Measurements from ENCODE around the gene ABLIM1. TPM values are rescaled to one million over a fixed set of nuclear protein-coding genes. Genes with fewer than 3 reads are reported as not detected.

ABLIM1 gene
- total and polyA plus RNA-seq, 2 of the 4 experiments (the other 2 are of a cell fraction) = 7.7 to 9.9 TPM

DNA sequence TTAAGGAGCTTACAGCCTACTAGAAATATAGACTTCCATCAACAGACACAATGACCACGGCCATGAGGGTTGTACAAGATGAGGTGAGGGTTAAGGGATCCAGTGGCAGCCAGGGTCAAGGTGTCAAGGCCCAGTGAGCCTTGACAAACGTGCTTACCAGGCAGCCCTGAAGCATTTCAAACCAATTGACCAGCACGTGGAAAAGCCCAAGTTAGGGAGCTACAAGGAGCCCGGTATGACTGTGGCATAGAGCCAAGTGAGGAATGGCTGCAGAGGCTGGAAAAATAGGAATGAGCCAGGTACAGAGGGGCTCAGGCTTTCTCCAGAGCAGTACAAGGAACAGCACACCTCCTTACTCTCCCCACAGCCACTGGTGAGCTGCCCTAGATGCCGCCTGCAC lies 266.5 kb downstream of the ABLIM1 start:
- Histone ChIP-seq H3K23ac (ENCODE audit: low read depth, low read length) (no peak overlapping the region), H3K56ac (ENCODE audit: extremely low read depth, insufficient read depth, low read length) (no peak overlapping the region), H3K4me2 (ENCODE audit: low read depth, low read length) (no peak overlapping the region), H3K4ac (ENCODE audit: low read depth, low read length) (no peak overlapping the region), H4K91ac (ENCODE audit: insufficient read depth, low read depth, low read length) (no peak overlapping the region), H4K5ac (ENCODE audit: low read depth, low read length) (no peak overlapping the region), H3K14ac (replicated peaks; ENCODE audit: low read depth, low read length) (no peak overlapping the region), H2AK5ac (ENCODE audit: low read depth, low read length) (no peak overlapping the region), H4K8ac (ENCODE audit: low read depth in 2 of 2, low read length in 2 of 2) (no peak overlapping the region), H2AFZ (replicated peaks; ENCODE audit: low read length, poor library complexity) (no peak overlapping the region), H3K79me1 (ENCODE audit: low read depth in 1 of 2, low read length in 2 of 2) (no peaks in the 10 kb centered on the region), H3K27ac (ENCODE audit: insufficient read depth, low read length) (no peak overlapping the region), H3K4me3 (ENCODE audit: insufficient read depth, low read depth, low read length) (no peak overlapping the region), H3K18ac (ENCODE audit: low read depth, low read length) (no peak overlapping the region), H3K4me1 (ENCODE audit: control insufficient read depth, insufficient read depth, low read length) (peaks cover 1% of the 10 kb centered on the region; the same call in 1 of the 2 replicates), H2BK120ac (ENCODE audit: low read depth, low read length) (no peak overlapping the region), H2AK9ac (replicated peaks; ENCODE audit: low read depth, low read length, poor library complexity) (no peak overlapping the region), H2BK20ac (ENCODE audit: low read depth, low read length) (no peak overlapping the region), H4K20me1 (ENCODE audit: insufficient read depth, low read length) (no peaks in the 10 kb centered on the region), H3K27me3 (ENCODE audit: control insufficient read depth, insufficient read depth, low read length) (peaks cover 38% of the 10 kb centered on the region), H2BK15ac (ENCODE audit: low read depth, low read length) (no peak overlapping the region), H3K9me1 (ENCODE audit: insufficient read depth, low read length) (no peaks in the 10 kb centered on the region), H3K36me3 (ENCODE audit: control insufficient read depth, insufficient read depth, low read length) (no peaks in the 10 kb centered on the region; the same call in 1 of the 2 replicates), H3K9ac (ENCODE audit: low read depth, low read length) (no peak overlapping the region), H2BK5ac (ENCODE audit: low read depth, low read length, poor library complexity, severe bottlenecking) (no peak overlapping the region), H3K9me3 (ENCODE audit: control insufficient read depth, insufficient read depth, low read length) (no peaks in the 10 kb centered on the region)
- TF ChIP-seq BHLHE40 (IDR thresholded peaks at IDR 0.05; ENCODE audit: low read depth, low read length) (no peak), RFX5 (IDR thresholded peaks at IDR 0.05; ENCODE audit: low read depth, low read length) (no peak), MAFK (IDR thresholded peaks at IDR 0.05; ENCODE audit: low read depth, low read length) (no peak), MAZ (IDR thresholded peaks at IDR 0.05; ENCODE audit: borderline replicate concordance, low read depth, low read length) (no peak)
- CTCF ChIA-PET = interaction anchor here (0.6 kb wide), 1 partner anchor 52 kb away, joined by 3 read pairs; no protein-coding TSS in a partner anchor
- dilution Hi-C loops (cut with HindIII; ENCODE audit: low sequenced_read_pairs, unreplicated experiment) = no loop called here
- 37% methylated on average over 2 of the region's 5 CpGs; no CpG with 5 or more reads in 1 of the 2 experiments for WGBS, 2 experiments (ENCODE audit: extremely low coverage in 2 of 2, insufficient read length in 1 of 2)
- in situ Hi-C loops (cut with MboI; ENCODE audit: low sequenced_read_pairs) = no loop called here
- ATAC-seq (ENCODE audit: low read depth) = no peak
- intact Hi-C loops (cut with micrococcal nuclease) = no loop called here
- no TSS peak for BruUV-seq (replicated peaks)
- POLR2A ChIA-PET (ENCODE audit: unreplicated experiment) = no interaction called here
- DNase-seq = no peak

Measured in IMR-90 (cell line).